C4-2B (cell line): Measurements from ENCODE around the gene ARSA.

ENCODE experiments used
- H3K27ac ChIP-seq: fragments of 450-650 bp; 2 replicates; pipeline ENCODE4 v1.5.1; 2017
- CTCF ChIP-seq: fragments of 450-650 bp; conservative IDR thresholded peaks from 2 replicates; pipeline ENCODE4 v1.5.1; 2017; ENCODE audit warnings: mild to moderate bottlenecking
- ZFX ChIP-seq: fragments of 450-650 bp; IDR thresholded peaks from 2 replicates; pipeline ENCODE4 v1.6.1; 2017

ARSA gene

GRCh38 chr22:50607659-50608020, 20.3 kb downstream of the ARSA start:
- H3K27ac ChIP-seq, result no peak overlapping the region
- TF ChIP-seq ZFX (no peak), CTCF (no peak)

GRCh38 chr22:50606946-50607658, 20.9 kb downstream of the ARSA start:
- no peak for TF ChIP-seq ZFX
- no peak for TF ChIP-seq CTCF
- no peak overlapping the region for H3K27ac ChIP-seq

GRCh38 chr22:50606165-50606945, 21.6 kb downstream of the ARSA start:
- TF ChIP-seq ZFX (no peak), CTCF (no peak; the same call in 1 of the 2 replicates)
- no peak overlapping the region for H3K27ac ChIP-seq

- H3K27ac ChIP-seq, result no peak overlapping the region
- TF ChIP-seq ZFX (no peak), CTCF (no peak)
Observed at GRCh38 chr22:50605613-50606074, 22.3 kb downstream of the ARSA start.

GRCh38 chr22:50605002-50605612, 22.8 kb downstream of the ARSA start:
- H3K27ac ChIP-seq, result no peak overlapping the region
- TF ChIP-seq CTCF, result no peak
- TF ChIP-seq ZFX, result no peak

GRCh38 chr22:50604256-50605001, 23.5 kb downstream of the ARSA start:
- H3K27ac ChIP-seq, result no peak overlapping the region
- TF ChIP-seq ZFX (no peak), CTCF (no peak)
